Retina (tissue), 1 donor: ENCODE results near the gene CSGALNACT2.

ENCODE experiments used
- DNase-seq: peaks from one replicate; pipeline ENCODE4 v3.0.0-alpha.2; 2016

Gene CSGALNACT2

DNA sequence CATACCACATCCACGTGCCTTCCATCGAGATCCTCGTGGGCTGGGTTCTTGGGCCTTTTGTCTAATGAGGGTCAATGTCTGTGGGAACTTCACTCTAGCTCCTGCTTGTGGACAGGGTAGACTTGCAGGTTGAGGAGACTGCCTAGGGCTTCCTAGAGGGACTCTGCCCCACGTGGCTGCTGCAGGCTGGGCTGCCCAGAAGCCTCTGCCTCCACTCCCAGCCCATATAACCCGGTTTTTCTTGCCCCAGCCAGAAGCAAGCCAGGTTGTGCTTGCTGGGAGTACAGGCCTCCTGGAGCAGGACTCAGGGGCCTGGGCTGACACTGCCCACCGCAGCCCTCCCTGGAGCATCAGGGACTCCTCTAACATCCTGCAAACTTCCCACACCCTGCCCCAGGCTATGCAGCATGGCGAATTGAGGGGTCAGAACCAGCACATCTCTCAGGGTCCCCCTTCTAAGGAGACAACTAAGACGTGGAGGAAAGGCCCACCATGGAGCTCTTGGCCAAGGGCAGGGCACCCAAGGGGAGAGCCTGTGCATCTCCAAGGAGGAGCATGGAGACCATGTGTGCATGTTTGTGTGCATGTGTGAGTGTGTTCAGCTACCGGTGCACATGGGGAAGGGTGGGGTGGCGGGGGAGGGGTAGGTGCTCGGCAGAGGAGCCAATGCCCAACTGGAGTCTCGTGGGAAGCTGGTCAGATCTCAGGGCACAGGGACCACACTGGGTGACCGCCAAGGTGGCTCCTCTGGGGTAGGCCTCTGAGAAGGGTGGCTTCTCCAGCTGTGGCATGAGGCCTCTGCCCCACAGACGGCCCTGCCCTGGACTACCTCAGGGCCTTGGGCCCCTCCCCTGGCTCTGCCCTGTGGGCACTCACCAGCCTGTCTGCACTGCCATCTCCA lies 66.0 kb downstream of the CSGALNACT2 start:
- DNase-seq, result no peak

DNA sequence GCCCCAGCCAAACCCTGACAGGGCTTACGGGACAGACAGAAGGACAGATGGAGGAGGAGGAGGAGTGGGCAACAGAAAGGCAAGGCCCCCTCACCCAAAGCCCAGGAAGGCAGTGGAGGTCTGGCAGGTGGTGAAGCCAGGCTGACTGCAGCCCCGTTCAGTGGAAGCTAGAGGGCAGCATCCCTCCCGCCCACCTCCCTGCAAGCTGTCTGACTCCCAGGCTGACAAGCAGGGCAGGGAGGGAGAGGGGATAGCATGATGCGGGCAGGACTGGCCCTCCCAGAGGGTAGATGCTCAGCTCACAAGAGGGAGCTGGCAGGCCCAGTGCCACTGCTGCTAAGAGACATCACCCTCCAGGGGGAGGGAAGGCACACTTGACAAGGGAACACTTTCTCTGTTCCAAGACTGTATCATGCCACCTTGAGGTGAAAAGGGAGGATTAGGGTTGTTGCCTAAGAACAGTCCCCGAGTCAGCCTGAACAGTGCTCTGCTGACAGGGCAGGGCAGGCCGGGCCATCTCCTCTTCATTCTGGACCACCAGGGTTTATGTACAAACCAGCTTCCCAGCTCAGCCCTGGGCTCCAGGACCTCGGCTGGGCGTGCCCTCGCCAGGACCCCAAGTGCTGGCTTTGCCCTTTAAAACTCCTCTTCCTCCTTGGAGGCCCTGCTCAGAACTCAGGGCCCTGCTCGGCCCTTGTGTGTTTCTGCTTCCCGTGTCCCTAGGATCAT lies 66.9 kb downstream of the CSGALNACT2 start:
- peak; percentile 79 for DNase-seq

DNA sequence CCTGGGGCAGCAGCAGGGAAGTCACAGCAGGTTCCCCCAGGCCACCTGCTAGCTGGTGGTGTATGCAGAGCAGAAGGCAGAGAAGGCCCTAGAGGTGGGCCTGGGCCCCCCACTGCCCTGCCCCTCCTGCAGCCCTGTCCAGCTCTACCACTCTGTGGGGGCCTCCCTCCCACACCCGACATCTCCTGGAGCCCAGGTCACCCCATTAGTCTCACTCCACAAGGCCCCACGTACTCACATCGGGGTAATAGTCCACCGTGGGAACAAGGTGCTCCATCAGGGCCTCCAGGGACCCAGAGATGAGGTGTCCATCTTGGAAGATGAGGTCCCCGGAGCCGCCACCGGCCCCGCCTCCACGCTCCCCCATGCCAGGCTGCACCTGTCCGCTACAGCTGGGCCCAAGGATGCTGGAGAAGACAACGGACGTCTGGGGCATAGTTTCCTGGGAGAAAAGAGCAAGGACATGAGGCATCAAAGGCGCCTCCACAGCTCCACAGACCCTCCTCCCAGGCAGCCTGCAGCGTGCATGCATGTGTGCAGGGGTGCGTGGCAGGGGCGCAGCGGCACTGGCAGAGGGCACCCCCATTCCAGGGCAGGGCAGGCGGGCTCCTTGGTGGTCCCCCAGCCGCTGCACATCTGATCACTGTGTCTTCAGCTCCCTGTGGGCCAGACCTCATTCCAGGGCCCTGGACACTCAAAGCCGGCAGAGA lies 67.6 kb downstream of the CSGALNACT2 start:
- peak; percentile 2 for DNase-seq

DNA sequence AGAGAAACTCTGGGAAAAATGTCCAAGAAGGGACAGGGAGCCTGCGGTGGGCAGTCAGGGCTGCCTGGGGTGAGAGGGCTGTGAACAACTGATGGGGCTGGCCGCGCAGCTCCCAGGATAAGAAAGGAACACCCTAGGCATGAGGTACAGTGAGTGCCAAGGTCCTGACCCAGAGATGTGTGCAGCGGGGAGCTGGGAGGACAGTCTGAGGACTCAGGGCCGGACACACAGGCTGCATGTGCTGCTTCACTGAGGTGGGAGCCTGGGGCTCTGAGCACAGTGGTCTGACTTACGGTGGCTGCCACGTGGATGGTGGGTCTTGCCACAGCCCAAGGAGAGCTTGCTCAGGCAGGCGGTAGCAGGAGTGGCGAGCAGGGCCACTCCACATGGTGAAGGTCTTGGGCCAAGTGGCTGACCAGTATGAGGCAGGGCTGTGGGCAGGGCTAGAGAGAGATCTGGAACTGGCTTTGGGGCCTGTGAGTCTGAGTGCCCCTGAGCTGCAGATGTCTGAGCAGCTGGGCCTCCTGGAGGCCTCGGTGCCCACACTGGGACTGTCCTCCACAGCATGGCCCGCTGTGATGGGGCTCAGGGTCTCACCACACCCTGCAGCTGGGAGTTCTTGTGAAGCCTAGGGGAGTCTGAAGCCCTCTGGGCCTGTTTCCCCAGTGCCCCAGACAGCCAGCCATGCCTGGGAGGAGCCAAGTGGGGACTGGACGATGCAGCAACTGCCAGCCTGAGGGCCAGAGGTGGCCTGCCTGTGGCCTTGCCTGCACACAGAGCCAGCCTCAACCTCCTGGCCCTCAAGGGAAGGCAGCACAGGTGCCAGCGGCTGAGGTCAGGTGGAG lies 68.4 kb downstream of the CSGALNACT2 start:
- no peak for DNase-seq

DNA sequence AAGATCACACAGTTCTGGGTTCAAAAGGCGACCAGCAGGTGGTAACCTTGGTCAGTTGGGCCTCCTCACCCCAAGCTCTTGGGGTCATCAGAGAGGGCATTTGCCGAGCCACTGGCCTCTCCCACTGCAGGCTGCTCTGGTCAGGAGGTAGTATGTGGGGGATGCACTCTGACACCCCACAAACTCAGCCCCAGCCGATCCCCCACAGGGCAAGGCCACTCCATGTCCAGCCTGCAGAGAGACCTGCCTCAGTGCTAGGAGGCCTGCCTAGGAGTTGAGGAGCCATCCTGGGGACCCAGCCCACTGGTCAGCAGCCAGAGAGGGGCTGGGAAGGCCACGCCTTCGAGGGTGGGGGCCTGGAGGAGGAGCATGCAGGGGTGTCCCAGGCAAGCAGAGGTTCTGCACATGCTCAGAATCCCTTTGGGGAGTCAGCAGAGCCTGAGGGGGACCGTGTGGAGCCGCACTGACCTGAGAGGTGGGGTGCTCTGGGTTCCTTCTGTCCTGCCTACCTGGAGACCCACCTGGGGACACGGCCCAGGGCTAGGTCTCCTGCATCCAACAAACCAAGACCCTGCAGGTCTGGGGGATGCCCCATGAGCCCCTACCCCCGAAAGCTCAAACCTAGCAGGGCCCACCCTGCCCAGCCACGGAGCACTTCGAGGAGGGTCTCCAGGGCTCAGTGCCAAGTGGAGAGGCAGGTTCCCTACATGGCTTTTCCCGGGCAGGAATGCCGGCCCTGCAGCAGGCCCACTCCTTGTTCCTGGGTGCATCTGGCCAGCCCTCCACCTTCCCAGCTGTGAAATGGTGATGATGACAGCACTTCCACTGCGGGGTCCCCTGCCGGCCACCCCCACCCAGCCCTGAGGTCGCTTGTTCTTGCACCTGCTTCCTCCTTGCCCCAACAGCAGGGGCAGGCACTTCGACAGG lies 70.2 kb downstream of the CSGALNACT2 start:
- DNase-seq, result no peak

DNA sequence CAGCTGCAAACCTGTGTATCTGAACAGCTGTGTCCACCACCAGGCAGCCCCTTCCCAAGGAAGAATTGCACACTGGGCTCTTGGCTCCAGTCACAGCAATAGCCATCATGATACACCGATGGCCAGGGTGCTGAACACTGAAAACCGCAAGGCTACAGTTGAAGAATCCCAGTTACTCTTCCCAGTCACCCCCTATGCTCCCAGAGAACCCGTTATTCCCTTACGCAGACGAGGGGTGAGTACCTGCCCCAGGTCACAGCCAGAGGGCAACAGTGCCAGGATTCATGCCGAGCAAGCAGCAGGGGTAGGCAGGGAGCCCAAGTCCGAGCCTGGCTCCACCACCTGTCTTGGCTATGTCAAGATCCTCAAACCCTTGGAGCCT lies 70.8 kb downstream of the CSGALNACT2 start:
- no peak for DNase-seq

DNA sequence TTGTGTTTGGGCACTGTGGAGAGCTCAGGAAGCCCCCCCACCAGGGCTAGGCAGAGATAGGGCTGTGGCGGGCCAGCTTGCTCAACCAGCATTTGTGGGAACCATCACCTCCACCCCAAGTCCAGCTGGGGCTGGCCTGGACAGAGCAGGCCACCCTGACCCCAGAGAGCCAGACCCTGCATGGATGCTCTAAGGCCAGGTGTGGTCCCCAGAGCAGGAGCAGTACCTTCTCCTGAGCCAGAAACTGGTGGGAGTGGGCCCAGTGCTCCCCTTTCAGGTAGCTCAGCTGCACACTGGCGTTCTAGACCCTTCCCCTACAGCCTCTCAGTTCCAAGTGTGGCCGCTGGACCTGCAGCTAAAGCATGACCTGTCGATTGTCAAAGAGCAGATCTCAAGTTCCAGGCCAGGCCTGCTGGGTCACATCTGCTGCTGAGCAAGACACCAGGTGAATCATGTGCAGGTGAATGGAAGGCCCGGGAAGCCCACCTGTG lies 71.5 kb downstream of the CSGALNACT2 start:
- DNase-seq, result no peak

DNA sequence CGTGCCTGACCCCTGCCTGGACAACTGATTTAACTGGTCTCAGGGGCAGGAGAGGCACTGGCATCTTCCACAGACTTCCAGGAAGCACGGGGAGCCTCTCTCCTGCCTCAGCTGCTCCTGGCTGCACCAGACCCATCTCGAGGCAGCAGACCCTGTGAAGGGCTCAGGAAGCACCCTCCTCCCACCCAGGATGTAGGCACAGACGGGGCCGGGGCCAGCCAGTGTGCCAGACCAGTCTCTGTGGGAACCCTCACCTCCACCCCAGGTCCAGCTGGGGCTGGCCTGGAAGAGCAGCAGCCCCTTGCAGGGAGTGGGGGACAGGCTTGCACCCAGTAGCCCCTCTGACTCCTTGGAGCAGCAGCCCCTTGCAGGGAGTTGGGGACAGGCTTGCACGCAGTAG lies 72.3 kb downstream of the CSGALNACT2 start:
- DNase-seq, result no peak

DNA sequence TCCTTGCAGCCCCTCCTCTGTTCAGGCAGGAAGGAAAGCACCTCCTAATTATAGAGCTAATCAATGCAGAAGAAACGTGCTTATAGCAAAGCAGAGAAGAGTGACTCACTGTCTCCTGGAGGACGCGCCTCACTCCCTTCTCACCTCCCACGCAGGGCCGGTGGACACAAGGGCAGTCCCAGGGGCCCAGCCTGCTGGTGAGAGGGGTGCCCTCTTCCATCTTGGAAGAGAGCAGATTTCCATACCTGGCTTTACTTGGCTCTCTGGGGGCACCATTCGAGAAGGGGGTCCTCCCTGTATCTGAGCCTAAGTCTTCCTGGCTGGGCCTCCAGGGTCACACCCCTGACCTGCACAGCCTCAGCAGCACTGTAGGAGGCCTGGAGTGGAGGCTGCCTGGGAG lies 72.8 kb downstream of the CSGALNACT2 start:
- no peak for DNase-seq

DNA sequence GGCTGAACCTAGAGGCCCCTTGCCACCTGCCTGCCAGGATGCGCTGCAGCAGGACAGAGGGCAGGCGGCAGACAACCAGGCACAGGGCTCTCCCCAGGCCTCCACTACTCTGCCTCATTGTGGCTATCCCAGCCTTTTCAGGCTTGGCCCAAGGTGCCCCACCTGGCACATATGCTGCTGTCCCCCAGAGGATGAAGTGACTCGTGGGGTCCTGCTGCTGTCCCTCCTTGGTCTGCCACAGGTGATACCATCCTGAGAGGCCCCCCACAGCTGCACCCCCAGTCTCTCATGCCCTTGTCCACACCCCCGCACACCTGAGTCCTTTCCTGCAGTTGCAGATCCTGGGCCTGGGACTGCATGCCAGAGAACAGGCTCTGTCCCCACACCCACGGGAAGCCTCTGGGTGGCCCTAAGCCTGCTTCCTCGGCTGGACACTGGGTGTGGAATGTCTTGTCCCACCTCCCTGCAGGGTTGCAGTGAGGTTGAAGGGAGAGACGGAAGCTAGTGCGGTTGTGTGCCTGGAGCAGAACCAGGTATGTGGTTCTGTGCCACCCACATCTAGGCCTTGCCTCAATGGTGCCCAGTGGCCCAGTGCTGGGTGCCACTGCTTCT lies 73.3 kb downstream of the CSGALNACT2 start:
- DNase-seq, result no peak

DNA sequence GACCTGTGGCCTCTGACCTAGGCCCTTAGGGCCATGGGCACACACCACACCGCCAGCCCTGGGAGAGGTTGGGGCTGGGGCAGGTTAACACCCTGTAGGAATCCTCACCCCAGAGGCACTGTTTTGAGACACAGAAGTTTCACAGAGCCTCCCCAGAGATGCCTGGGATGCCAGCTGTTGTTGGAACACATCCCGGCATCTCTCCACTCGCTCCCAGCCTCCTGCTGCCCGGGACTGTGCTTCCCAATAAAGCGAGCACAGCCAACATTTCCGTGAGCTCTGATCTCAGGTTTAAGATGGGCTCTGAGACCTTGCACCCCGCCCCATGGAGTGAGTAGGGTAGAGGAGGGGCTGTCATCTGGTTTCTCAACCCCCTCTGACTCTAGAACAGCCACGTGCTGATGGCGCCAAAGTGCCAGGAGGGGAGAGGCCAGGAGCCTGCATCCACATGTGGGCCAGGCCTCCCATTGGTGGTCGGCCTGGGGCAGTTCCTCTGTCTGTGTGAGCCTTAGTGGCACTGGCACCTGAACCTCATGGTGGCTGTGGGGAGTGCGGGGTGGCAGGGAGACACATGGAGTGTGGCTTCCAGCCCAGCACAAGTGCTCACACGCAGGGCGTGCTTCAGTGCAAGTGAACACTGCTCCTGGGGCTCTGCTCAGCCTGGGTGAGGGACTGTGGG lies 73.9 kb downstream of the CSGALNACT2 start:
- DNase-seq, result no peak

DNA sequence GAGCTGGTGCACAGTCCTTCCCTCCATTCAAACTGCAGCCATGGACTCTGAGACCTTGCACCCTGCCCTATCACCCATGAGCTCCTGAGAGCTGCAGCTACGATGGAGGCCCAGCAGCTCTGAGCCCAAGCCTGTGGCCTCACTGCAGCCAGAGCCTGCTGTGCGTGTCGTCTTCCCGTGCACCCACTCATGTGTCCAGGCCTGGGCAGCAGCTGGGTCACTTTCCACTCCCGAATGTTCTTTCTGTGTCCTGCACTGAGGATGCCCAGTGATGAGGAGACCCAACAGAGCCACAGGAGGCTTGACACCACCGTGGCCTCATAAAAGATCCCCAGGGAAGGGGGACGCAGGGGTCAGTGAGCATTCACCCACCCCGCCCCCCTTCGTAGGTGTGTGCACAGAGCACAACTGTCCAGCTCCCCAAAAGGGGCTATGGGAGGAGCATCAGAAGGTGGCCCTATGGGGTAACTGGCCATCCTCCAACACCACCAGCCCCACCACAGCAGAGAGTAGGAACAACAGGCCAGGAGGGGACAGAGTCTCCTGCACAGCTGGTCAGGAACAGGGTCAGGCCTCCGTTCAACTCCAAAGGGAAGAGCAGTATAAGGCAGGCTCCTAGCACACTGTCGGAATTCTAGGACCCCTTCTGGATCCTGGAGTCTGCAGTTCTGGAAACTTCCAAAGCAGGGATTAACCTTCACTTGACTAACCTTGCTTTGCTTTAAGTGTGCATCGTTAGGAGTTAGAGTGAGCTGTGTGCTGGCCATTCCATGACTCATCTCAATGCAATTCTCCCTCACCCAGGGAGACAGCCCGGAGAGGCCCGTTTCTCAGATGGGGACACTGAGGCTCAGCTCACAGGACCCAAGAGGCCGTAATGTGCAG lies 76.1 kb downstream of the CSGALNACT2 start:
- DNase-seq, result no peak

DNA sequence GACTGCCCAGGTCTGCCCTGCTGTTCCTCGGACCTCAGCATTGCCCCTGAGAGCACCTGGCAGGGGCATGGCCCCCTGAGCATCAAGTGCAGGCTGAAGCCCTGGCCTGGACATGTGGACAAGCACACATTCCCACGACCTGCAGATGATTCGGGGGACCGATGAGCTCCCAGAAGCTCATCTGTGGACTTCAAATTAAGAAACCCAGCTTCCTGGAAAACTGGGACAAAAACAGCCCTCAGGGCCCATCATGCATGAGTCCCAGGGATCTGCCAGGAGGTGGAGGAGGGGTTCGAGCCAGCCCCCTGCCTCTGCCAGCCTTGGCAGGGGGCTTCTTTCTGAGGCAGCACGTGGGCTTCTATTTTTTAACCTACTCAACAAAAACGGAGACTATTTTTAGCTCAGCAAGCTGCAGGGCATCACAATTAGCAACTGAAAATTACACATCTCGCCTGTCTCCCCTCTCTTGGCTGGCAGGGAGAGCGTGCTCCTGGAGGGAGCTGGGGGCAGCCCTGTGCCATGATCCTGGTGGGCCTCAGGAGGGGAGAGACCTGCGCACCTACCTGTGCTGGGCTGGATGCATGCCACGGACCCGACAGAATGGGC lies 76.8 kb downstream of the CSGALNACT2 start:
- DNase-seq, result no peak

DNA sequence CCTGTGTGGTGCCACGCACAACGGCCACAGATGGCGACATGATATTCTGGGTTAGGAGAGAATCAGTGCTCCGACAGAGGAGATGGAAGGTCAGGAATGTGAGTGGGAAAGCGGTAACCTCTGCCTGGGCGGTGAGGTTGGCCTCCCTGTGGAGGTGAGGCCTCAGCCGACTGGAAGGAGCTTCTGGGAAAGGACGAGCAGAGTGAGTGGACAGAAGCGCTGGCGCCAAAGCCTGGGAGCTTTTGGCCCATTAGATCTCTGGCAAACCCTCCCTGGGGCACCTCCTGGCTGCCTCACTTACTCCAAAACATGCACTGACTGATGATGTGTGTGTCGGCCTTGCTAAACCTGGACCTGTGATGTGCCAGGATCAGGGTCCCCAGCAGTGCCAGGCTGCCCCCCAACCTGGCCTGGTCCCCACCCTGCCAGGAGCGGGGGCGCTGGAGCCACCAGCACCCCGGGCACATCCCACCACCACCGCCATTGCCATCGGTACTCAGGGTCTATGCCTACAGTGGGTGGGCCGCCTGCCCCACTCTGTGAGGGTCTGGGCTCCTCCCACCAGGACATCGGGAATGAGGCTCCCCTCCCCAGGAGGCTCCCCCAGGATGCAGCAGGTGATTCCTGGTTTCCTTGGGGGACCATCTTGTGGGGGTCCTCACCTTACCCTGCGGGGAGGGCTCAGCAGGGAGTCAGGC lies 77.7 kb downstream of the CSGALNACT2 start:
- no peak for DNase-seq

DNA sequence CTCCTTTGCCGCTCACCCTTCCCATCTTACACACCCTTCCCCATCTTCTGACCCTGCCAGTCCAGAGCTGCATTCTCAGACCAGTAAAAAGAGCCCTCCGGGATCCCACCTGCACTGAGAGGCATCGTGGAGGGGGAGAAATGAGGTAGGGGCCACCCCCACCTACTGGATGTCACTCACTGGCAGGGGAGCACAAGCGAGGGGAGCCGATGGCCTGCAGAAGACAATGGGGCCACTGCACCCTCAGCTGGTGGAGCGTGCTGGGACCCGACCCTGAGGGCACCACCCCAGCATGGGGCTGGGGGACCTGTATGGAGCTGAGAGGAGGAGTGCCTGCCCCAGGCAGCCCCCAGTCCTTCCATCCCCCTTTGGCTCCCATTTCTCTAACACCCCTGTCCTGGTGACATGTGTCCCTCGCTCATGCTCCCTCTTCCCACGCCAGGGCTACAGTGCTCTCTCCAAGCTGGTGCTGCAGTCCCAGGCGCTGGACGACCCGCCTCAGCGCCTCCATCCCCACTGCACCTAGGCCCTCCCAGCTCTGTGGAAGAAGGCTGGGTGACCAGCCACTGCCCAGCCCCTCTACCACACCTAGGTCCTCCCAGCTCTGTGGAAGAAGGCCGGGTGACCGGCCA lies 78.8 kb downstream of the CSGALNACT2 start:
- no peak for DNase-seq

DNA sequence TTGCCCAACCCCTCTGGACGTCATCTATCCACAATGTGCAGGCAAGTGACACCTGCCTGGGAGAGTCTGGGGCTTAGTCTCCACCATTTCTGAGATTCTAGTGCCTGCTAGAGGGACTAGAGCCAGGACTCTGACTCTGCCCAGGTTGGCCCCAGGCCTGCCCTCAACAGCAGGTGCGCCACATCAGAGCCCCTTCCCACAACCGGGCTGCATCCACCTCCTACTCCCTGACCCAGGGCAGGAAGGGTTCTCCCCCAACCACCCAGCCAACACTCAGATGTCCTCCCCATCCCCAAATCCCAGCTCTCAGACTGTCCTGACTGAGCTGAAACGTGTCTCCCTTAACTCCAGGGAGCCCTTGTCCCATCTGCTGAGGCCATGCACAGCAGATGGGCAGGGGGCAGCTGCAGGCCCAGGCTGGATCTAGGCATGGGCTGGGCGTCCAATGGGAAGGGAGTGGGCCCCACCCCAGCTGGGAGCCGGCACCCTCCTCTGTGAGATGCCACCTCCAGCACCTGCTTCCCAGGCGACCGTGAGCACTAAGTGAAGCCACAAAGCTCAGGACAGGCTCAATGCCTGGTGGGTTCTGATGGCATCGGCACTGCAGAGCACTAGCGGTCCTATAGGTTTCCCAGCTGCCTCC lies 79.4 kb downstream of the CSGALNACT2 start:
- no peak for DNase-seq
